Posterior vena cava (tissue), 2 donors: Measurements from ENCODE around the gene TSHZ3. TPM values are rescaled to one million over a fixed set of nuclear protein-coding genes. Genes with fewer than 3 reads are reported as not detected.

Experiments used
- DNase-seq: peaks from one replicate; pipeline ENCODE4 v3.0.0-alpha.2; 2020; ENCODE audit warnings: low spot score
- intact Hi-C, 2 donors: fragments of 100-400 bp; cut with DNase I; formaldehyde crosslinking; loops; one replicate each; pipeline versions ENCODE4 v1.14.1 to v1.14.2; 2022 to 2023
- total RNA-seq, 2 donors: library from RNA; stranded (reverse); fragmentation: NEBNext Ultra II Directional; extraction: Animal tissue kit (Norgen Biotek cat#: 25700); gene quantifications; one replicate each; pipeline ENCODE4 v1.2.1, GENCODE V29; 2021
- donor health status: DM: yes; HTN: yes; CAD: no.
- donor health status: DM: yes; HTN: yes; CAD: no.

TSHZ3 gene
- total RNA-seq, 2 donors from 2014 or later, result 30.8 to 32.1 TPM

DNA sequence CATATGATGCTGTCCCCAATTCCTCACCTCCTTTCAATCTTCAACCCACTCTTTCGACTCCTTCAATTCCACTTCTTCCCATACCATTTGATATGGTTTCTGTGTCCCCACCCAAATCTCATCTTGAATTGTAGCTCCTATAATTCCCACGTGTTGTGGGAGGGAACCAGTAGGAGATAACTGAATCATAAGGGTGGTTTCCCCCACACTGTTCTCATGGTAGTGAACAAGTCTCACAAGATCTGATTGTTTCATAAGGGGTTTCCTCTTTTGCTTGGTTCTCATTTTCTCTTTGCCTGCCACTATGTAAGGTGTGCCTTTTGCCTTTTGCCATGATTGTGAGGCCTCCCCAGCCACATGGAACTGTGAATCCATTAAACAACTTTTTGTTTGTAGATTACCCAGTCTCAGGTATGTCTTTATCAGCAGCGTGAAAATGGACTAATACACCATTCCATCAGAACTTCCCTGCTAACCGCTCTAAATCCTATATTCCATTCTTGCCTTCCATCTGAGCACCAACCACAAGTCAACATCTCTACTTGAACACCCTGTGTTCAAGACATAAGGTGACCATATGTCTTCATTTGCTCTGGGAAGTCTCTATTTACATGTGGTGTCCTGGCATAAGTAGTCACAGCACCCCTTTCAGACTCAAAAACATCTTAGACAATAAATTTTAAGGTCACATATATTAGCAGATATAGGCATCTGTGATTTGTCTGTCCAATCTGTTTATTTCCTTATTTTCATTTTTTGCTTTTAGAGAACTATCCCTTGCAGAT is 122.9 kb downstream of the TSHZ3 start:
- intact Hi-C loops, result no loop called here

More for the DNA sequence above, 122.9 kb downstream of the TSHZ3 start:
- no peak for DNase-seq
